OCI-LY7 (cell line): ENCODE results near the gene MAGI1.

Experiments used
- EZH2phosphoT487 ChIP-seq: fragments of 200-600 bp; sonication (generic); IDR thresholded peaks from 2 replicates; pipeline ENCODE4 v1.6.1; 2018; ENCODE audit warnings: low read depth, borderline replicate concordance, mild to moderate bottlenecking, mixed run types, antibody characterized with exemption, low read length, moderate library complexity, mixed read lengths
- TF ChIP-seq, protein P1 (sequence below): fragments of 200-600 bp; sonication (generic); conservative IDR thresholded peaks from 2 replicates; pipeline ENCODE4 v1.5.1; 2014; ENCODE audit warnings: mild to moderate bottlenecking, antibody characterized with exemption, low read length, moderate library complexity, mixed read lengths

- TF ChIP-seq, protein P1, sequence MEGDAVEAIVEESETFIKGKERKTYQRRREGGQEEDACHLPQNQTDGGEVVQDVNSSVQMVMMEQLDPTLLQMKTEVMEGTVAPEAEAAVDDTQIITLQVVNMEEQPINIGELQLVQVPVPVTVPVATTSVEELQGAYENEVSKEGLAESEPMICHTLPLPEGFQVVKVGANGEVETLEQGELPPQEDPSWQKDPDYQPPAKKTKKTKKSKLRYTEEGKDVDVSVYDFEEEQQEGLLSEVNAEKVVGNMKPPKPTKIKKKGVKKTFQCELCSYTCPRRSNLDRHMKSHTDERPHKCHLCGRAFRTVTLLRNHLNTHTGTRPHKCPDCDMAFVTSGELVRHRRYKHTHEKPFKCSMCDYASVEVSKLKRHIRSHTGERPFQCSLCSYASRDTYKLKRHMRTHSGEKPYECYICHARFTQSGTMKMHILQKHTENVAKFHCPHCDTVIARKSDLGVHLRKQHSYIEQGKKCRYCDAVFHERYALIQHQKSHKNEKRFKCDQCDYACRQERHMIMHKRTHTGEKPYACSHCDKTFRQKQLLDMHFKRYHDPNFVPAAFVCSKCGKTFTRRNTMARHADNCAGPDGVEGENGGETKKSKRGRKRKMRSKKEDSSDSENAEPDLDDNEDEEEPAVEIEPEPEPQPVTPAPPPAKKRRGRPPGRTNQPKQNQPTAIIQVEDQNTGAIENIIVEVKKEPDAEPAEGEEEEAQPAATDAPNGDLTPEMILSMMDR: no peak
- no peak for TF ChIP-seq EZH2phosphoT487
These were observed 725.1 kb downstream of the MAGI1 start for GRCh38 chr3:65313666-65314065.
